ENCODE results near the gene LRRC7.

The LRRC7 gene

GRCh38 chr1:70091811-70092210 lies 524.1 kb downstream of the LRRC7 start:
- ChIA-PET POLR2A (ENCODE audit: low non-redundant PET) (no interaction called here), CTCF (interaction anchor here (0.6 kb wide), 1 partner anchor 49 kb away, joined by 3 read pairs; no protein-coding TSS in a partner anchor)
- no peak overlapping the region for H3K27ac ChIP-seq
- DNase-seq (ENCODE audit: low spot score) = no peak
- TF ChIP-seq CTCF (conservative IDR thresholded peaks at IDR 0.05; ENCODE audit: low read depth) = no peak

GRCh38 chr1:70092526-70092925 lies 524.8 kb downstream of the LRRC7 start:
- CTCF ChIA-PET = no interaction called here
- TF ChIP-seq CTCF (conservative IDR thresholded peaks at IDR 0.05; ENCODE audit: low read depth) = no peak
- POLR2A ChIA-PET (ENCODE audit: low non-redundant PET) = no interaction called here
- DNase-seq (ENCODE audit: low spot score) = no peak
- H3K27ac ChIP-seq = no peak overlapping the region

GRCh38 chr1:70093250-70093975 lies 525.7 kb downstream of the LRRC7 start:
- ChIA-PET CTCF (interaction anchor here (0.6 kb wide), 1 partner anchor 356 kb away, joined by 3 read pairs; no protein-coding TSS in a partner anchor), POLR2A (ENCODE audit: low non-redundant PET) (no interaction called here)
- no peak overlapping the region for H3K27ac ChIP-seq
- DNase-seq (ENCODE audit: low spot score) = no peak
- TF ChIP-seq CTCF (conservative IDR thresholded peaks at IDR 0.05; ENCODE audit: low read depth) = no peak

GRCh38 chr1:70101231-70101630 lies 533.5 kb downstream of the LRRC7 start:
- CTCF ChIA-PET = interaction anchor here (0.6 kb wide), 1 partner anchor 32 kb away, joined by 3 read pairs; no protein-coding TSS in a partner anchor
- no peak overlapping the region for H3K27ac ChIP-seq
- no peak for DNase-seq (ENCODE audit: low spot score)
- POLR2A ChIA-PET (ENCODE audit: low non-redundant PET) = no interaction called here
- TF ChIP-seq CTCF (conservative IDR thresholded peaks at IDR 0.05; ENCODE audit: low read depth) = no peak

GRCh38 chr1:70101774-70102173 lies 534.1 kb downstream of the LRRC7 start:
- TF ChIP-seq CTCF (conservative IDR thresholded peaks at IDR 0.05; ENCODE audit: low read depth) = no peak
- no peak for DNase-seq (ENCODE audit: low spot score)
- ChIA-PET POLR2A (ENCODE audit: low non-redundant PET) (no interaction called here), CTCF (interaction anchor here (0.6 kb wide), 1 partner anchor 32 kb away, joined by 3 read pairs; no protein-coding TSS in a partner anchor)
- H3K27ac ChIP-seq = no peak overlapping the region

- no peak overlapping the region for H3K27ac ChIP-seq
- DNase-seq (ENCODE audit: low spot score) = no peak
- ChIA-PET CTCF (no interaction called here), POLR2A (ENCODE audit: low non-redundant PET) (no interaction called here)
- TF ChIP-seq CTCF (conservative IDR thresholded peaks at IDR 0.05; ENCODE audit: low read depth) = no peak
Measured at GRCh38 chr1:70103770-70104169, 536.0 kb downstream of the LRRC7 start.
